ENCODE results near the gene TBL1XR1. TPM values are rescaled to one million over a fixed set of nuclear protein-coding genes. Genes with fewer than 3 reads are reported as not detected.

Gene TBL1XR1
- total and polyA plus RNA-seq, 2 of the 13 experiments (the other 11 are each of a cell fraction or from before 2014, with no cell fraction given) = 57.7 to 62.5 TPM

DNA sequence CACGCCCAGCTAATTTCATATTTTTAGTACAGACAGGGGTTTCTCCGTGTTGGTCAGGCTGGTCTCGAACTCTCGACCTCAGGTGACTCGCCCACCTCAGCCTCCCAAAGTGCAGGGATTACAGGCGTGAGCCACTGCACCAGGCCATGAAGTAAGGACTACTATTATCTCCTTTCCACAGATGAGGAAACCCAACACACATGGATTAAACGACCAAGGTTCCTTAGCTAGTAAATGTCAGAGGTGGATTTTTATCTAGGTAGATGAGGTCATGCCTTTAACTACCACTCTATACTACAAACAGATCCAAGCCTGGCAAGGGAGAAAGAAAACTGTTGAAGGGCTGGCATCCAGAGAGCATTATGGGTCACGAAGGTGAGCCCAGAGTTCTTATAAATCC, 15.5 kb upstream of the TBL1XR1 start:
- CTCF ChIA-PET (ENCODE audit: low intra/inter-chr PET ratio, low total read pairs) = no interaction called here
- Histone ChIP-seq H3K79me2 (ENCODE audit: insufficient read depth, low read length) (no peaks in the 10 kb centered on the region), H3K4me1 (ENCODE audit: insufficient read depth, low read length) (peaks cover 57% of the 10 kb centered on the region), H3K27me3 (ENCODE audit: control insufficient read depth in 1 of 2, insufficient read depth in 2 of 2, low read length in 2 of 2) (no peaks in the 10 kb centered on the region), H3K9ac (ENCODE audit: insufficient read depth, low read depth, low read length) (no peak overlapping the region), H3K27ac (ENCODE audit: extremely low read length, insufficient read depth, low read length) (no peak overlapping the region), H3K9me3 (ENCODE audit: low read length) (no peaks in the 10 kb centered on the region), H3K36me3 (replicated peaks in 1 of 2; ENCODE audit: control insufficient read depth in 1 of 2, insufficient read depth in 2 of 2, low read length in 2 of 2) (no peaks in the 10 kb centered on the region), H3K4me2 (ENCODE audit: low read depth, low read length) (no peak overlapping the region), H4K20me1 (ENCODE audit: insufficient read depth, low read length) (no peaks in the 10 kb centered on the region), H3K4me3 (replicated peaks in 1 of 3; ENCODE audit: insufficient read depth in 1 of 3, low read depth in 2 of 3, low read length in 3 of 3) (no peak overlapping the region), H2AFZ (ENCODE audit: low read length) (no peak overlapping the region)
- no peak for FAIRE-seq
- BruUV-seq (replicated peaks) = no TSS peak
- ATAC-seq = no peak
- intact Hi-C loops (cut with micrococcal nuclease; ENCODE audit: unreplicated experiment) (no loop called here), in situ Hi-C loops (cut with HindIII; ENCODE audit: extremely low pct_ligation_motif_present, low pct_unique_long_range_greater_than_20kb) (no loop called here)
- 71% methylated on average over 8 of the region's 8 CpGs for WGBS (ENCODE audit: low lambda C conversion rate)
- TF ChIP-seq ARNT (IDR thresholded peaks at IDR 0.05) = no peak
- TF ChIP-seq ATF7 (IDR thresholded peaks at IDR 0.05) = 0 out of 2 replicates have a peak, but pooled peaks have one; percentile 9
- no peak for TF ChIP-seq ATF7 (CRISPR knock-in tag; IDR thresholded peaks at IDR 0.05)
- no peak for DNase-seq (ENCODE audit: low spot score)
- POLR2A ChIA-PET = interaction anchor here (1.7 to 2.4 kb wide), 2 partner anchors 8 to 147 kb away, joined by 3 to 7 read pairs; no protein-coding TSS in a partner anchor

GRCh38 chr3:177212278-177212610, 15.0 kb upstream of the TBL1XR1 start:
- Histone ChIP-seq H3K36me3 (replicated peaks in 1 of 2; ENCODE audit: control insufficient read depth in 1 of 2, insufficient read depth in 2 of 2, low read length in 2 of 2) (no peaks in the 10 kb centered on the region), H3K4me1 (ENCODE audit: insufficient read depth, low read length) (peaks cover 57% of the 10 kb centered on the region), H2AFZ (ENCODE audit: low read length) (no peak overlapping the region), H3K4me2 (ENCODE audit: low read depth, low read length) (peak overlapping the region; percentile 69), H3K4me3 (replicated peaks in 1 of 3; ENCODE audit: insufficient read depth in 1 of 3, low read depth in 2 of 3, low read length in 3 of 3) (no peak overlapping the region), H4K20me1 (ENCODE audit: insufficient read depth, low read length) (no peaks in the 10 kb centered on the region), H3K79me2 (ENCODE audit: insufficient read depth, low read length) (no peaks in the 10 kb centered on the region), H3K9me3 (ENCODE audit: low read length) (no peaks in the 10 kb centered on the region), H3K9ac (ENCODE audit: insufficient read depth, low read depth, low read length) (no peak overlapping the region), H3K27me3 (ENCODE audit: control insufficient read depth in 1 of 2, insufficient read depth in 2 of 2, low read length in 2 of 2) (no peaks in the 10 kb centered on the region), H3K27ac (ENCODE audit: extremely low read length, insufficient read depth, low read length) (no peak overlapping the region)
- intact Hi-C loops (cut with micrococcal nuclease; ENCODE audit: unreplicated experiment) (no loop called here), in situ Hi-C loops (cut with HindIII; ENCODE audit: extremely low pct_ligation_motif_present, low pct_unique_long_range_greater_than_20kb) (no loop called here)
- no peak for FAIRE-seq
- BruUV-seq (replicated peaks) = no TSS peak
- CTCF ChIA-PET (ENCODE audit: low intra/inter-chr PET ratio, low total read pairs) = no interaction called here
- DNase-seq (ENCODE audit: low spot score) = no peak
- peak; percentile 58 for ATAC-seq
- POLR2A ChIA-PET = interaction anchor here (2.4 kb wide), 1 partner anchor 148 kb away, joined by 7 read pairs; no protein-coding TSS in a partner anchor
- TF ChIP-seq ADNP (CRISPR knock-in tag; IDR thresholded peaks at IDR 0.05) = no peak
- TF ChIP-seq ZGPAT (CRISPR knock-in tag; IDR thresholded peaks at IDR 0.05) = peak; percentile 5; the same call in 1 of the 2 replicates
